ENCODE data around the gene KBTBD13.

DNA sequence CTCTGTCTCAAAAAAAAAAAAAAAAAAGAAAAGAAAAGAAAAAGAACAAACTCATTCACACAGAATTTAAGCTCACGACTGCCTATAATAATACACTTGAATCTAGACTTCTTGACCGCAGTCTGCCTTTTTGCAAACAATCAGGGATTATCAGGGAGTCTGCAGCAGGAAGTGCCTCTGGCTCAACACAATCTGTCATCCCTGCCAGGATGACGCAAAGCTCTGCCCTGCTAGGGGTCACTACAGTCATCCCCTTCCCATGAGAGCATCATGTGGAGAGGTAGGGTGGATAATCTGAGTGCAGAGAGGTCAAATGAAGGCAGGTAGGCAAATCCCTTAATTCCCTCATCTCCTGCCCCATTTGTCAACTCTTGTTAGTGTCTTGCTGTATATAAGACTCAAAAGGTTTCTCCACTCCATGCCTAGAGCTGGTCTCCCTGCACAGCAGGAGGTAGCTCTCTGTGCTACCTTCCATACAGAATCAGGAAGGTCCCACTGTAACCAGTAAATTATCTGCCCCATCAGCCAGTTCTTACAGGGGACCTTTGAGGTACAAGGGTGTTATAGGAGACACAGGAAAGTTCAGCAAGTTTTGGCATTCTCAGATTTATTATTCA lies 34.2 kb downstream of the KBTBD13 start:
- TF ChIP-seq EZH2phosphoT487 (IDR thresholded peaks at IDR 0.05) (no peak), EZH2 (IDR thresholded peaks at IDR 0.05) (no peak)
- TF ChIP-seq, protein P1, sequence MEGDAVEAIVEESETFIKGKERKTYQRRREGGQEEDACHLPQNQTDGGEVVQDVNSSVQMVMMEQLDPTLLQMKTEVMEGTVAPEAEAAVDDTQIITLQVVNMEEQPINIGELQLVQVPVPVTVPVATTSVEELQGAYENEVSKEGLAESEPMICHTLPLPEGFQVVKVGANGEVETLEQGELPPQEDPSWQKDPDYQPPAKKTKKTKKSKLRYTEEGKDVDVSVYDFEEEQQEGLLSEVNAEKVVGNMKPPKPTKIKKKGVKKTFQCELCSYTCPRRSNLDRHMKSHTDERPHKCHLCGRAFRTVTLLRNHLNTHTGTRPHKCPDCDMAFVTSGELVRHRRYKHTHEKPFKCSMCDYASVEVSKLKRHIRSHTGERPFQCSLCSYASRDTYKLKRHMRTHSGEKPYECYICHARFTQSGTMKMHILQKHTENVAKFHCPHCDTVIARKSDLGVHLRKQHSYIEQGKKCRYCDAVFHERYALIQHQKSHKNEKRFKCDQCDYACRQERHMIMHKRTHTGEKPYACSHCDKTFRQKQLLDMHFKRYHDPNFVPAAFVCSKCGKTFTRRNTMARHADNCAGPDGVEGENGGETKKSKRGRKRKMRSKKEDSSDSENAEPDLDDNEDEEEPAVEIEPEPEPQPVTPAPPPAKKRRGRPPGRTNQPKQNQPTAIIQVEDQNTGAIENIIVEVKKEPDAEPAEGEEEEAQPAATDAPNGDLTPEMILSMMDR (IDR thresholded peaks at IDR 0.05) = no peak

Measured in neural progenitor cell (in vitro differentiated cells).